ENCODE measurements around the gene CKS1B.
A peak's percentile ranks its signal among the peaks of the same experiment; 100 is the strongest.
"Not testable (repeated sequence)": the region's sequence is repeated elsewhere in the genome, so short reads cannot be mapped to it uniquely, and the experiment has no call there.

CKS1B gene

GRCh38 chr1:154988058-154988954 is 13.8 kb downstream of the CKS1B start:
- no peak for DNase-seq

GRCh38 chr1:154989195-154989860 is 14.8 kb downstream of the CKS1B start:
- no peak for DNase-seq

- DNase-seq, result no peak
Observed at GRCh38 chr1:154990276-154990675, 15.8 kb downstream of the CKS1B start.

- DNase-seq, result no peak
Observed at GRCh38 chr1:154992721-154993571, 18.5 kb downstream of the CKS1B start.

GRCh38 chr1:154993572-154994268 is 19.2 kb downstream of the CKS1B start, which contains the start of gene LENEP:
TSS of gene LENEP (plus strand) at chr1:154993586. CDS start at chr1:154993608, 22 bp downstream.
- no peak for DNase-seq

GRCh38 chr1:154994269-154994587 is 19.7 kb downstream of the CKS1B start:
- DNase-seq, result no peak

GRCh38 chr1:154994591-154994990 is 20.1 kb downstream of the CKS1B start:
- no peak for DNase-seq

- not testable (repeated sequence) for DNase-seq
Observed at GRCh38 chr1:154995301-154995983, 21.0 kb downstream of the CKS1B start.

- no peak for DNase-seq
Observed at GRCh38 chr1:154996966-154997701, 22.7 kb downstream of the CKS1B start.

GRCh38 chr1:154998201-154998780 is 23.8 kb downstream of the CKS1B start:
- DNase-seq, result no peak

GRCh38 chr1:154998818-154999570 is 24.5 kb downstream of the CKS1B start:
- peak; percentile 57 for DNase-seq

- no peak for DNase-seq
Observed at GRCh38 chr1:154999571-155000410, 25.3 kb downstream of the CKS1B start.

- DNase-seq, result no peak
Observed at GRCh38 chr1:155000411-155000725, 25.9 kb downstream of the CKS1B start.

- DNase-seq, result peak; percentile 66
Observed at GRCh38 chr1:155000726-155001424, 26.4 kb downstream of the CKS1B start.

GRCh38 chr1:155001425-155001674 is 26.9 kb downstream of the CKS1B start:
- no peak for DNase-seq

- DNase-seq, result peak; percentile 98
Observed at GRCh38 chr1:155001675-155002463, 27.4 kb downstream of the CKS1B start.

GRCh38 chr1:155002464-155003226 is 28.2 kb downstream of the CKS1B start, which contains the start of gene ZBTB7B:
TSS of gene ZBTB7B (plus strand) at chr1:155002802. CDS start at chr1:155014661, 11,859 bp downstream.
- DNase-seq, result no peak
